HT-29 (cell line): ENCODE measurements around the gene MDM2. TPM values are rescaled to one million over a fixed set of nuclear protein-coding genes. Genes with fewer than 3 reads are reported as not detected.

ENCODE experiments used
- total RNA-seq: library from RNA; depleted of rRNA; stranded (reverse); fragments of >200 nt; shearing (Covaris generic); gene quantifications from 2 replicates; pipeline ENCODE4 v1.2.3, GENCODE V29; 2014; rRNA removed

The MDM2 gene
- total RNA-seq, 1 experiment from 2014 or later = 36.2 TPM

Other genes with a start within 250 kb of the MDM2 start
- 57.8 and 58.9 TPM in 2 replicates for gene RAP1B, start 197.3 kb upstream of the MDM2 start, total RNA-seq
- 45.4 and 48.3 TPM in 2 replicates for gene NUP107, start 121.2 kb upstream of the MDM2 start, total RNA-seq
- gene SLC35E3, start 62.0 kb upstream of the MDM2 start, total RNA-seq = 2.9 and 4.6 TPM in 2 replicates
- gene CPM, start 125.0 kb downstream of the MDM2 start, total RNA-seq = 0.34 TPM in 1 of 2 replicates, not detected in the other